ENCODE measurements around the gene LIME1. TPM values are rescaled to one million over a fixed set of nuclear protein-coding genes. Genes with fewer than 3 reads are reported as not detected.
A peak's percentile ranks its signal among the peaks of the same experiment; 100 is the strongest.

LIME1 gene
- total RNA-seq, 5 donors from 2014 or later (not counting 1 experiment from before 2014, with no cell fraction given): 144 to 248 (median 172) TPM

GRCh38 chr20:63754008-63754407 lies 17.5 kb downstream of the LIME1 start:
- 90% methylated on average over 10 of the region's 16 CpGs for WGBS (ENCODE audit: insufficient coverage)
- Mint-ChIP-seq H3K36me3 (no peaks in the 10 kb centered on the region), H3K27ac (peak overlapping the region in 1 of 2 donors; percentile 23), H3K27me3 (no peaks in the 10 kb centered on the region), H3K4me3 (no peak overlapping the region), H3K4me1 (peaks cover 32 to 43% (median 32%) of the 10 kb centered on the region in 3 donors), H3K9me3 (no peaks in the 10 kb centered on the region)
- H3K27ac ChIP-seq (ENCODE audit: low read length): no peak overlapping the region
- H3K9me3 ChIP-seq: no peaks in the 10 kb centered on the region
- peaks cover 18 to 39% of the 10 kb centered on the region in 2 experiments for H3K4me1 ChIP-seq (ENCODE audit: control insufficient read depth in 1 of 2, extremely low read depth in 1 of 2, insufficient read depth in 2 of 2, low read length in 2 of 2)
- ChIA-PET POLR2A (no interaction called here), CTCF (no interaction called here)
- DNase-seq (no peak), ATAC-seq (replicated peaks in 1 of 4) (no peak)
- H3K36me3 ChIP-seq (ENCODE audit: control insufficient read depth in 2 of 2, extremely low read depth in 1 of 2, insufficient read depth in 1 of 2, low read length in 1 of 2): no peaks in the 10 kb centered on the region
- no peaks in the 10 kb centered on the region for H3K27me3 ChIP-seq (replicated peaks in 1 of 2; ENCODE audit: control insufficient read depth in 2 of 2, extremely low read depth in 1 of 2, insufficient read depth in 2 of 2, low read length in 1 of 2)
- no peak overlapping the region for H3K4me3 ChIP-seq (ENCODE audit: control insufficient read depth in 1 of 2, extremely low read depth in 1 of 2, low read length in 1 of 2)

GRCh38 chr20:63755933-63756647 lies 19.6 kb downstream of the LIME1 start:
- ATAC-seq (replicated peaks in 1 of 4): no peak
- Histone ChIP-seq H3K4me3 (ENCODE audit: control insufficient read depth in 1 of 2, extremely low read depth in 1 of 2, low read length in 1 of 2) (no peak overlapping the region), H3K27me3 (replicated peaks in 1 of 2; ENCODE audit: control insufficient read depth in 2 of 2, extremely low read depth in 1 of 2, insufficient read depth in 2 of 2, low read length in 1 of 2) (no peaks in the 10 kb centered on the region), H3K9me3 (no peaks in the 10 kb centered on the region), H3K4me1 (ENCODE audit: control insufficient read depth in 1 of 2, extremely low read depth in 1 of 2, insufficient read depth in 2 of 2, low read length in 2 of 2) (peaks cover 7 to 21% of the 10 kb centered on the region in 2 experiments), H3K27ac (ENCODE audit: low read length) (no peak overlapping the region), H3K36me3 (ENCODE audit: control insufficient read depth in 2 of 2, extremely low read depth in 1 of 2, insufficient read depth in 1 of 2, low read length in 1 of 2) (no peaks in the 10 kb centered on the region)
- ChIA-PET POLR2A (interaction anchor here in 1 of 2 donors (1.0 kb wide), 1 partner anchor 12 kb away, joined by 3 read pairs; no protein-coding TSS in a partner anchor), CTCF (no interaction called here)
- H3K27me3 Mint-ChIP-seq: no peaks in the 10 kb centered on the region
- peaks cover 17 to 31% (median 17%) of the 10 kb centered on the region in 3 donors for H3K4me1 Mint-ChIP-seq
- H3K4me3 Mint-ChIP-seq: peak overlapping the region in 1 of 3 donors; percentile 20
- no peaks in the 10 kb centered on the region for H3K36me3 Mint-ChIP-seq
- WGBS (ENCODE audit: insufficient coverage): 93% methylated on average over 13 of the region's 18 CpGs
- no peak overlapping the region for H3K27ac Mint-ChIP-seq
- no peaks in the 10 kb centered on the region for H3K9me3 Mint-ChIP-seq
- no peak for DNase-seq

- DNase-seq (peak in 1 of 35 experiments; percentile 14), ATAC-seq (replicated peaks in 1 of 4) (peak in 2 of 4 experiments; percentile 64 to 69)
- H3K4me1 ChIP-seq (ENCODE audit: control insufficient read depth in 1 of 2, extremely low read depth in 1 of 2, insufficient read depth in 2 of 2, low read length in 2 of 2): peaks cover 4 to 16% of the 10 kb centered on the region in 2 experiments
- H3K9me3 Mint-ChIP-seq: no peaks in the 10 kb centered on the region
- 51% methylated on average over 3 of the region's 8 CpGs for WGBS (ENCODE audit: insufficient coverage)
- H3K36me3 Mint-ChIP-seq: no peaks in the 10 kb centered on the region
- POLR2A ChIA-PET: interaction anchor here in 1 of 2 donors (1.0 kb wide), 1 partner anchor 12 kb away, joined by 3 read pairs; no protein-coding TSS in a partner anchor
- H3K27ac Mint-ChIP-seq: no peak overlapping the region
- no peaks in the 10 kb centered on the region for H3K36me3 ChIP-seq (ENCODE audit: control insufficient read depth in 2 of 2, extremely low read depth in 1 of 2, insufficient read depth in 1 of 2, low read length in 1 of 2)
- H3K4me1 Mint-ChIP-seq: peaks cover 14 to 28% (median 15%) of the 10 kb centered on the region in 3 donors
- no peak overlapping the region for H3K27ac ChIP-seq (ENCODE audit: low read length)
- H3K27me3 Mint-ChIP-seq: no peaks in the 10 kb centered on the region
- H3K4me3 ChIP-seq (ENCODE audit: control insufficient read depth in 1 of 2, extremely low read depth in 1 of 2, low read length in 1 of 2): no peak overlapping the region
- H3K9me3 ChIP-seq: no peaks in the 10 kb centered on the region
- peak overlapping the region in 1 of 3 donors; percentile 20 for H3K4me3 Mint-ChIP-seq
- CTCF ChIA-PET: no interaction called here
- H3K27me3 ChIP-seq (replicated peaks in 1 of 2; ENCODE audit: control insufficient read depth in 2 of 2, extremely low read depth in 1 of 2, insufficient read depth in 2 of 2, low read length in 1 of 2): no peaks in the 10 kb centered on the region
These were observed 20.2 kb downstream of the LIME1 start for GRCh38 chr20:63756648-63756991.

GRCh38 chr20:63758152-63758551 lies 21.7 kb downstream of the LIME1 start:
- no peak overlapping the region for H3K4me3 Mint-ChIP-seq
- Histone ChIP-seq H3K4me1 (ENCODE audit: control insufficient read depth in 1 of 2, extremely low read depth in 1 of 2, insufficient read depth in 2 of 2, low read length in 2 of 2) (peaks cover 4 to 5% of the 10 kb centered on the region in 2 experiments), H3K27ac (ENCODE audit: low read length) (no peak overlapping the region), H3K4me3 (ENCODE audit: control insufficient read depth in 1 of 2, extremely low read depth in 1 of 2, low read length in 1 of 2) (no peak overlapping the region), H3K9me3 (no peaks in the 10 kb centered on the region), H3K36me3 (ENCODE audit: control insufficient read depth in 2 of 2, extremely low read depth in 1 of 2, insufficient read depth in 1 of 2, low read length in 1 of 2) (no peaks in the 10 kb centered on the region), H3K27me3 (replicated peaks in 1 of 2; ENCODE audit: control insufficient read depth in 2 of 2, extremely low read depth in 1 of 2, insufficient read depth in 2 of 2, low read length in 1 of 2) (no peaks in the 10 kb centered on the region)
- H3K9me3 Mint-ChIP-seq: no peaks in the 10 kb centered on the region
- ChIA-PET CTCF (no interaction called here), POLR2A (interaction anchor here in 1 of 2 donors (0.6 kb wide), 1 partner anchor 217 kb away, joined by 3 read pairs; no protein-coding TSS in a partner anchor)
- peak overlapping the region in 1 of 2 donors; percentile 8 for H3K27ac Mint-ChIP-seq
- WGBS (ENCODE audit: insufficient coverage): 73% methylated on average over 2 of the region's 7 CpGs
- H3K36me3 Mint-ChIP-seq: no peaks in the 10 kb centered on the region
- peaks cover 7 to 23% (median 10%) of the 10 kb centered on the region in 3 donors for H3K4me1 Mint-ChIP-seq
- no peak for ATAC-seq (replicated peaks in 1 of 4)
- H3K27me3 Mint-ChIP-seq: no peaks in the 10 kb centered on the region
- DNase-seq: no peak

GRCh38 chr20:63759377-63759901 lies 23.0 kb downstream of the LIME1 start:
- 33% methylated on average over 1 of the region's 7 CpGs for WGBS (ENCODE audit: insufficient coverage)
- Histone ChIP-seq H3K27ac (ENCODE audit: low read length) (no peak overlapping the region), H3K4me3 (ENCODE audit: control insufficient read depth in 1 of 2, extremely low read depth in 1 of 2, low read length in 1 of 2) (no peak overlapping the region), H3K4me1 (ENCODE audit: control insufficient read depth in 1 of 2, extremely low read depth in 1 of 2, insufficient read depth in 2 of 2, low read length in 2 of 2) (peaks cover 4 to 5% of the 10 kb centered on the region in 2 experiments), H3K36me3 (ENCODE audit: control insufficient read depth in 2 of 2, extremely low read depth in 1 of 2, insufficient read depth in 1 of 2, low read length in 1 of 2) (no peaks in the 10 kb centered on the region), H3K27me3 (replicated peaks in 1 of 2; ENCODE audit: control insufficient read depth in 2 of 2, extremely low read depth in 1 of 2, insufficient read depth in 2 of 2, low read length in 1 of 2) (no peaks in the 10 kb centered on the region), H3K9me3 (no peaks in the 10 kb centered on the region)
- ATAC-seq (replicated peaks in 1 of 4) (no peak), DNase-seq (no peak)
- Mint-ChIP-seq H3K4me1 (peaks cover 5 to 23% (median 9%) of the 10 kb centered on the region in 3 donors), H3K27ac (no peak overlapping the region), H3K36me3 (no peaks in the 10 kb centered on the region), H3K4me3 (no peak overlapping the region), H3K27me3 (no peaks in the 10 kb centered on the region), H3K9me3 (no peaks in the 10 kb centered on the region)
- POLR2A ChIA-PET: no interaction called here
- CTCF ChIA-PET: interaction anchor here in 1 of 2 donors (0.6 kb wide), 1 partner anchor 88 kb away, joined by 3 read pairs; no protein-coding TSS in a partner anchor

- Histone ChIP-seq H3K4me1 (ENCODE audit: control insufficient read depth in 1 of 2, extremely low read depth in 1 of 2, insufficient read depth in 2 of 2, low read length in 2 of 2) (no peaks in the 10 kb centered on the region), H3K4me3 (ENCODE audit: control insufficient read depth in 1 of 2, extremely low read depth in 1 of 2, low read length in 1 of 2) (no peak overlapping the region), H3K36me3 (ENCODE audit: control insufficient read depth in 2 of 2, extremely low read depth in 1 of 2, insufficient read depth in 1 of 2, low read length in 1 of 2) (no peaks in the 10 kb centered on the region), H3K27me3 (replicated peaks in 1 of 2; ENCODE audit: control insufficient read depth in 2 of 2, extremely low read depth in 1 of 2, insufficient read depth in 2 of 2, low read length in 1 of 2) (peaks cover 0 to 22% of the 10 kb centered on the region in 2 experiments), H3K9me3 (no peaks in the 10 kb centered on the region), H3K27ac (ENCODE audit: low read length) (no peak overlapping the region)
- DNase-seq (no peak), ATAC-seq (replicated peaks in 1 of 4) (no peak)
- Mint-ChIP-seq H3K27ac (no peak overlapping the region), H3K27me3 (no peaks in the 10 kb centered on the region), H3K4me1 (no peaks in the 10 kb centered on the region), H3K36me3 (no peaks in the 10 kb centered on the region), H3K4me3 (no peak overlapping the region), H3K9me3 (no peaks in the 10 kb centered on the region)
- 80% methylated on average over 14 of the region's 16 CpGs for WGBS (ENCODE audit: insufficient coverage)
- ChIA-PET CTCF (no interaction called here), POLR2A (no interaction called here)
These were observed 28.8 kb downstream of the LIME1 start for GRCh38 chr20:63765082-63765873.

All from T-cell (primary cell).